HepG2 (cell line): ENCODE data around the gene TMEM198. TPM values are rescaled to one million over a fixed set of nuclear protein-coding genes. Genes with fewer than 3 reads are reported as not detected.

Experiments
- AGO2 ChIP-seq: fragments of 200-400 bp; formaldehyde crosslinking; optimal IDR thresholded peaks from 2 replicates; pipeline ENCODE3; 2017; ENCODE audit warnings: mild to moderate bottlenecking, low read depth, low read length, moderate library complexity
- CEBPB ChIP-seq: IDR thresholded peaks from 2 replicates; pipeline ENCODE4 v1.6.1; 2011; ENCODE audit warnings: low read depth, low read length, improper control_type of control experiment, borderline replicate concordance
- FOSL1 ChIP-seq: sonication (generic); formaldehyde crosslinking; IDR thresholded peaks from 2 replicates; pipeline ENCODE4 v1.9.0; 2021; ENCODE audit warnings: missing genetic modification reagents, borderline replicate concordance
- GABPB1 ChIP-seq: IDR thresholded peaks from 2 replicates; pipeline ENCODE4 v1.6.1; 2016; ENCODE audit warnings: mild to moderate bottlenecking, missing genetic modification reagents, moderate library complexity, missing compliant biosample characterization
- IKZF1 ChIP-seq: fragments of 450-650 bp; IDR thresholded peaks from 2 replicates; pipeline ENCODE4 v1.7.1; 2016
- KLF13 ChIP-seq: sonication (generic); formaldehyde crosslinking; IDR thresholded peaks from 2 replicates; pipeline ENCODE4 v1.4.0; 2020; ENCODE audit warnings: mild to moderate bottlenecking, missing genetic modification reagents
- MBD4 ChIP-seq: IDR thresholded peaks from 2 replicates; pipeline ENCODE4 v1.6.1; 2012; ENCODE audit warnings: low read length, inconsistent platforms, borderline replicate concordance
- MZF1 ChIP-seq: sonication (generic); formaldehyde crosslinking; IDR thresholded peaks from 2 replicates; pipeline ENCODE4 v1.8.1; 2023; ENCODE audit warnings: mild to moderate bottlenecking, missing genetic modification reagents, borderline replicate concordance
- PHF20 ChIP-seq: sonication (generic); formaldehyde crosslinking; IDR thresholded peaks from 2 replicates; pipeline ENCODE4 v1.5.0; 2020; ENCODE audit warnings: mild to moderate bottlenecking, missing genetic modification reagents
- RAD51 ChIP-seq: fragments of 450-650 bp; IDR thresholded peaks from 2 replicates; pipeline ENCODE4 v1.6.1; 2016; ENCODE audit warnings: borderline replicate concordance
- RFXAP ChIP-seq: sonication (generic); formaldehyde crosslinking; IDR thresholded peaks from 2 replicates; pipeline ENCODE4 v1.4.0; 2020; ENCODE audit warnings: missing genetic modification reagents, borderline replicate concordance
- SALL1 ChIP-seq: sonication (generic); formaldehyde crosslinking; IDR thresholded peaks from 2 replicates; pipeline ENCODE4 v1.8.0; 2022; ENCODE audit warnings: mild to moderate bottlenecking, missing genetic modification reagents
- THAP11 ChIP-seq: IDR thresholded peaks from 2 replicates; pipeline ENCODE4 v1.6.1; 2016; ENCODE audit warnings: missing biosample characterization, missing genetic modification reagents
- ZFY ChIP-seq: sonication (generic); formaldehyde crosslinking; IDR thresholded peaks from 2 replicates; pipeline ENCODE4 v1.4.0; 2020; ENCODE audit warnings: missing genetic modification reagents
- ZNF121 ChIP-seq: sonication (generic); formaldehyde crosslinking; IDR thresholded peaks from 2 replicates; pipeline ENCODE4 v1.5.0; 2020; ENCODE audit warnings: mild to moderate bottlenecking, missing genetic modification reagents
- ZNF451 ChIP-seq: sonication (generic); formaldehyde crosslinking; IDR thresholded peaks from 2 replicates; pipeline ENCODE4 v1.5.0; 2020; ENCODE audit warnings: mild to moderate bottlenecking, missing genetic modification reagents
- ZNF589 ChIP-seq: sonication (generic); formaldehyde crosslinking; conservative IDR thresholded peaks from 2 replicates; pipeline ENCODE4 v1.8.0; 2022; ENCODE audit warnings: mild to moderate bottlenecking, moderate library complexity, missing genetic modification reagents
- ZSCAN20 ChIP-seq: sonication (generic); formaldehyde crosslinking; IDR thresholded peaks from 2 replicates; pipeline ENCODE4 v1.4.0; 2020; ENCODE audit warnings: missing genetic modification reagents, mild to moderate bottlenecking, borderline replicate concordance
- polyA plus RNA-seq, 8 experiments: library from polyadenylated mRNA; depleted of rRNA in 3 of 8; stranded (reverse) in 7 of 8; unstranded in 1 of 8; fragments of >200 nt; fragmentation: Illumina TruSeq in 4 of 8; extraction: Trizol in 4 of 8; gene quantifications; 2 replicates each; pipeline versions ENCODE4 v1.2.1 to v1.2.3, GENCODE V29; 2011 to 2016; ENCODE audit warnings: low read depth in 4 of 8, missing spikeins in 1 of 8, mixed read lengths in 1 of 8; ENCODE audit not compliant: insufficient read depth in 1 of 8
- total RNA-seq, 5 experiments: library from RNA; depleted of rRNA; stranded (reverse); fragments of >200 nt; fragmentation: Illumina TruSeq; extraction: Trizol; gene quantifications; 2 replicates each; pipeline ENCODE4 v1.2.3, GENCODE V29; 2016; ENCODE audit warnings: low read depth in 1 of 5
- TF ChIP-seq, protein P1 (sequence below): sonication (generic); formaldehyde crosslinking; IDR thresholded peaks from 2 replicates; pipeline ENCODE4 v1.4.0; 2020; ENCODE audit warnings: low read depth, mild to moderate bottlenecking, missing genetic modification reagents
- TF ChIP-seq, protein P2 (sequence below): sonication (generic); formaldehyde crosslinking; IDR thresholded peaks from 2 replicates; pipeline ENCODE4 v1.5.0; 2020; ENCODE audit warnings: missing genetic modification reagents
- TF ChIP-seq, protein P3 (sequence below): sonication (generic); formaldehyde crosslinking; IDR thresholded peaks from 2 replicates; pipeline ENCODE4 v1.4.0; 2020; ENCODE audit warnings: mild to moderate bottlenecking, missing genetic modification reagents

Gene TMEM198
- total and polyA plus RNA-seq, 2 of the 13 experiments (the other 11 are each of a cell fraction or from before 2014, with no cell fraction given): 17.3 to 23.5 TPM

DNA sequence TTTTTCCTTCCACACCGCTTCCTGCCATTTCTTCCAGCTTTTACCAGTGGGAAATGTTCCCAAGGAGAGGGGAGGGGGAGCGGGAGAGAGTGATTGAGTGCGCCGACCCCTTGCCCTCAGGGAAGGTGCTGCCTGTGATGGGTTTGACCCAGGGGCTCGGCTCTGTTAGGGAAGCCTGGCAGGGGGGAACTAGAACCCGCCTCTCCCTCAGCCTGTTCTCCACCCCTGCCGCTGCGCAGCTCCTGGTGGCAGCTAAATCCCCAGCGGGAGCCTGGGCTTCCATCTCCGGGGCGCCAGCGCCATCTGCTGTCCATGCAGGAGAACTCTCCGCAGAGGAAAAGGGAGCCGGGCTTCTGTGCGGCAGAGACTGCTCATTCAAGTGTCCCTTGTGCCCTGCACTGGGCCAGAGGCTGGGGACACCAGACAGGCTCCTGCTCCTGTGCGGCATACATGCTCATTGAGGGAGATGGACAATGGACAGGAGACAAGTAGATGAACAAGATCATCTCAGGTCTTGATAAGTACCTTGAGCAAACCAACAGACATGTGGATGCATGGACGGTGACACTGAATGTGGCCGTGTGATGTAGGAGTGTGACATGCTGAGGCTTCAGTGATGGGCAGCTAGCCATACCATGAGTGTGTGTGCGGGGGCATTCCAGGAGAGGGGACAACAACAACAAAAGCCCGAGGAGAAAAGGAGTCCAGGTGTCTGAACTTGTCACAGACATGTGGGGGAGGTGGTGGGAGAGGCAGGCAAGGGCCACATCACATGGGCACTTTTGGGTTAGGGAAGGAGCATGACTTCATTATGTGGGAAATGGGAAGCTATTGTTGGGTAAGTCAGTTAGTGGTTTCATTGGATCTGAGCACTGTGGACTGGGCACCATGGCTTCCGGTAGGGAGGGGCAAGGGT is 13.5 kb upstream of the TMEM198 start (continued):
- peak; percentile 62 for TF ChIP-seq THAP11 (CRISPR knock-in tag)
- no peak for TF ChIP-seq MBD4
- no peak for TF ChIP-seq CEBPB
- peak; percentile 19; the same call in 1 of the 2 replicates for TF ChIP-seq ZFY (CRISPR knock-in tag)
- TF ChIP-seq SALL1: peak; percentile 75
- TF ChIP-seq, protein P1, sequence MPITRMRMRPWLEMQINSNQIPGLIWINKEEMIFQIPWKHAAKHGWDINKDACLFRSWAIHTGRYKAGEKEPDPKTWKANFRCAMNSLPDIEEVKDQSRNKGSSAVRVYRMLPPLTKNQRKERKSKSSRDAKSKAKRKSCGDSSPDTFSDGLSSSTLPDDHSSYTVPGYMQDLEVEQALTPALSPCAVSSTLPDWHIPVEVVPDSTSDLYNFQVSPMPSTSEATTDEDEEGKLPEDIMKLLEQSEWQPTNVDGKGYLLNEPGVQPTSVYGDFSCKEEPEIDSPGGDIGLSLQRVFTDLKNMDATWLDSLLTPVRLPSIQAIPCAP: no peak
- TF ChIP-seq KLF13 (CRISPR knock-in tag): no peak
- TF ChIP-seq ZNF451 (CRISPR knock-in tag): no peak
- TF ChIP-seq RFXAP: peak; percentile 25; the same call in 1 of the 2 replicates
- no peak for TF ChIP-seq MZF1 (CRISPR knock-in tag)
- TF ChIP-seq ZNF589 (CRISPR knock-in tag): no peak
- peak; percentile 46; the same call in 1 of the 2 replicates for TF ChIP-seq GABPB1 (CRISPR knock-in tag)
- no peak for TF ChIP-seq ZNF121
- no peak for TF ChIP-seq PHF20
- no peak for TF ChIP-seq FOSL1 (CRISPR knock-in tag)
- TF ChIP-seq, protein P2, sequence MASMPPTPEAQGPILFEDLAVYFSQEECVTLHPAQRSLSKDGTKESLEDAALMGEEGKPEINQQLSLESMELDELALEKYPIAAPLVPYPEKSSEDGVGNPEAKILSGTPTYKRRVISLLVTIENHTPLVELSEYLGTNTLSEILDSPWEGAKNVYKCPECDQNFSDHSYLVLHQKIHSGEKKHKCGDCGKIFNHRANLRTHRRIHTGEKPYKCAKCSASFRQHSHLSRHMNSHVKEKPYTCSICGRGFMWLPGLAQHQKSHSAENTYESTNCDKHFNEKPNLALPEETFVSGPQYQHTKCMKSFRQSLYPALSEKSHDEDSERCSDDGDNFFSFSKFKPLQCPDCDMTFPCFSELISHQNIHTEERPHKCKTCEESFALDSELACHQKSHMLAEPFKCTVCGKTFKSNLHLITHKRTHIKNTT (CRISPR knock-in tag): no peak
- TF ChIP-seq, protein P3, sequence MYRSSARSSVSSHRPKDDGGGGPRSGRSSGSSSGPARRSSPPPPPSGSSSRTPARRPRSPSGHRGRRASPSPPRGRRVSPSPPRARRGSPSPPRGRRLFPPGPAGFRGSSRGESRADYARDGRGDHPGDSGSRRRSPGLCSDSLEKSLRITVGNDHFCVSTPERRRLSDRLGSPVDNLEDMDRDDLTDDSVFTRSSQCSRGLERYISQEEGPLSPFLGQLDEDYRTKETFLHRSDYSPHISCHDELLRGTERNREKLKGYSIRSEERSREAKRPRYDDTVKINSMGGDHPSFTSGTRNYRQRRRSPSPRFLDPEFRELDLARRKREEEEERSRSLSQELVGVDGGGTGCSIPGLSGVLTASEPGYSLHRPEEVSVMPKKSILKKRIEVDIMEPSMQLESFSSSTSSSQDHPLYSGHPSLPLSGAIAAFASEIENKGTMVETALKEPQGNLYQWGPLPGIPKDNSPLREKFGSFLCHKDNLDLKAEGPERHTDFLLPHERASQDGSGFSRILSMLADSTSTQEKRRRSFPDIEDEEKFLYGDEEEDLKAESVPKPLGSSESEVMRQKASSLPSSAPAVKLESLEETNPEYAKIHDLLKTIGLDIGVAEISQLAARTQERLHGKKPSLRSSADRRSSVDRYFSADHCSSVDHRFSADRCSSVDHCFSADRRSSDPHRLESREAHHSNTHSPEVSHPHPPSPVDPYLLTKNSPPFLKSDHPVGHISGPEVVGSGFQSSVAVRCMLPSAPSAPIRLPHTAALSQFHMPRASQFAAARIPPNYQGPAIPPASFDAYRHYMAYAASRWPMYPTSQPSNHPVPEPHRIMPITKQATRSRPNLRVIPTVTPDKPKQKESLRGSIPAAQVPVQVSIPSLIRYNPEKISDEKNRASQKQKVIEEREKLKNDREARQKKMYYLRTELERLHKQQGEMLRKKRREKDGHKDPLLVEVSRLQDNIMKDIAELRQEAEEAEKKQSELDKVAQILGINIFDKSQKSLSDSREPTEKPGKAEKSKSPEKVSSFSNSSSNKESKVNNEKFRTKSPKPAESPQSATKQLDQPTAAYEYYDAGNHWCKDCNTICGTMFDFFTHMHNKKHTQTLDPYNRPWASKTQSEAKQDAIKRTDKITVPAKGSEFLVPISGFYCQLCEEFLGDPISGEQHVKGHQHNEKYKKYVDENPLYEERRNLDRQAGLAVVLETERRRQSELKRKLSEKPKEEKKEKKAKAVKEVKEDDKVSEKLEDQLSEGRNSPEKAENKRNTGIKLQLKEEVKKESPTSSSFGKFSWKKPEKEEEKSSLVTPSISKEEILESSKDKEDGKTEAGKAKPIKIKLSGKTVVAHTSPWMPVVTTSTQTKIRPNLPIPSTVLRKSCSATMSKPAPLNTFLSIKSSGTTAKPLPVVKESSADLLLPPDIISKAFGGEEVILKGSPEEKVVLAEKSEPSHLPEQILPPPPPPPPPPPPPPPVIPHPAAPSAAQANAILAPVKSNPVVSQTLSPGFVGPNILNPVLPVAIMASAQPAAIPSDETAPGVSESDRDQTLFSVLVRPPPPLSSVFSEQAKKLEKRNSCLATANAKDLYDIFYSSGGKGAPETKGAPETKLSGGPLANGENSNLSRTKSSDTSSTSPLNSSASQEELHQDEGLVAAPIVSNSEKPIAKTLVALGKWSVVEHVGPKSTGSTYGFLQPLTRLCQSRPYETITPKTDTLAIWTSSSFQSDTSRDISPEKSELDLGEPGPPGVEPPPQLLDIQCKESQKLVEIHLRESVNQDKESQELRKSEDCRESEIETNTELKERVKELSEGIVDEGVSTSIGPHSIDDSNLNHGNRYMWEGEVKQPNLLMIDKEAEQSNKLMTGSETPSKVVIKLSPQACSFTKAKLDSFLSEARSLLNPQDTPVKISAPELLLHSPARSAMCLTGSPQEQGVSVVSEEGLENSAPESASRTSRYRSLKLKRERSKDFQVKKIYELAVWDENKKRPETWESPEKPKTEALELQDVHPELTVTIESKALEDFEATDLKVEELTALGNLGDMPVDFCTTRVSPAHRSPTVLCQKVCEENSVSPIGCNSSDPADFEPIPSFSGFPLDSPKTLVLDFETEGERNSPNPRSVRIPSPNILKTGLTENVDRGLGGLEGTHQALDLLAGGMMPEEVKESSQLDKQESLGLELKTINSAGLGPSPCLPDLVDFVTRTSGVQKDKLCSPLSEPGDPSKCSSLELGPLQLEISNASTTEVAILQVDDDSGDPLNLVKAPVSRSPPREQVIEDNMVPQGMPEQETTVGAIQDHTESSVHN (CRISPR knock-in tag): no peak
- TF ChIP-seq IKZF1: no peak
- no peak for TF ChIP-seq RAD51
- TF ChIP-seq ZSCAN20: no peak
- no peak for TF ChIP-seq AGO2
